Smooth muscle cell (in vitro differentiated cells): Measurements from ENCODE around the gene FGD3. TPM values are rescaled to one million over a fixed set of nuclear protein-coding genes. Genes with fewer than 3 reads are reported as not detected.

Source experiments
- DNase-seq: peaks from one replicate; lab custom pipeline; 2025; ENCODE audit not compliant: unreplicated experiment; lab: John Stamatoyannopoulos, UW
- H2AFZ ChIP-seq: fragments of 200-600 bp; sonication (generic); 2 replicates; pipeline ENCODE4 v1.6.0; 2016; ENCODE audit warnings: antibody characterized with exemption, low read depth, mild to moderate bottlenecking
- H3F3A ChIP-seq: fragments of 200-600 bp; sonication (generic); 2 replicates; pipeline ENCODE4 v1.6.0; 2017; ENCODE audit warnings: antibody characterized with exemption, low read depth
- H3K27ac ChIP-seq: fragments of 200-600 bp; sonication (generic); 2 replicates; pipeline ENCODE4 v1.5.1; 2016; ENCODE audit warnings: low read depth, mild to moderate bottlenecking
- H3K27me3 ChIP-seq: fragments of 200-600 bp; sonication (generic); 2 replicates; pipeline ENCODE4 v1.6.1; 2016; ENCODE audit warnings: low read depth, mild to moderate bottlenecking
- H3K36me3 ChIP-seq: fragments of 200-600 bp; sonication (generic); 2 replicates; pipeline ENCODE4 v1.5.1; 2016; ENCODE audit warnings: low read depth
- H3K4me1 ChIP-seq: fragments of 200-600 bp; sonication (generic); 2 replicates; pipeline ENCODE4 v1.5.1; 2016; ENCODE audit warnings: low read depth
- H3K4me2 ChIP-seq: fragments of 200-600 bp; sonication (generic); 2 replicates; pipeline ENCODE4 v1.6.0; 2016; ENCODE audit warnings: mild to moderate bottlenecking
- H3K4me3 ChIP-seq: fragments of 200-600 bp; sonication (generic); 2 replicates; pipeline ENCODE4 v1.5.1; 2016; ENCODE audit warnings: mild to moderate bottlenecking
- H3K79me2 ChIP-seq: fragments of 200-600 bp; sonication (generic); 2 replicates; pipeline ENCODE4 v1.6.0; 2016; ENCODE audit warnings: low read depth, mild to moderate bottlenecking
- H3K9ac ChIP-seq: fragments of 200-600 bp; sonication (generic); 2 replicates; pipeline ENCODE4 v1.6.0; 2016; ENCODE audit warnings: low read depth
- H3K9me3 ChIP-seq: fragments of 200-600 bp; sonication (generic); replicated peaks from 2 replicates; pipeline ENCODE4 v1.5.1; 2016; ENCODE audit warnings: low read depth
- H4K20me1 ChIP-seq: fragments of 200-600 bp; sonication (generic); 2 replicates; pipeline ENCODE4 v1.6.0; 2016; ENCODE audit warnings: low read depth
- WGBS: methylation state at CpG from one replicate; pipeline ENCODE4 v1.1.7; 2016; ENCODE audit warnings: low lambda C conversion rate; 5-methylcytosine and 5-hydroxymethylcytosine counted together
- polyA plus RNA-seq: library from polyadenylated mRNA; unstranded; fragments of >200 nt; fragmentation: Nextera tagmentation; extraction: Ambion mirVana; gene quantifications from 2 replicates; pipeline ENCODE4 v1.2.1, GENCODE V29; 2016
- total RNA-seq: library from RNA; depleted of rRNA; stranded (reverse); fragments of >200 nt; gene quantifications from 2 replicates; pipeline ENCODE4 v1.2.3, GENCODE V29; 2014
- TF ChIP-seq, protein P1 (sequence below): fragments of 200-600 bp; sonication (generic); IDR thresholded peaks from 2 replicates; pipeline ENCODE4 v1.5.1; 2017; ENCODE audit warnings: borderline replicate concordance, mild to moderate bottlenecking, antibody characterized with exemption; ENCODE audit not compliant: insufficient read depth, poor library complexity, severe bottlenecking

FGD3 gene
- total and polyA plus RNA-seq, 2 experiments from 2014 or later, result 1.1 to 2.1 TPM

DNA sequence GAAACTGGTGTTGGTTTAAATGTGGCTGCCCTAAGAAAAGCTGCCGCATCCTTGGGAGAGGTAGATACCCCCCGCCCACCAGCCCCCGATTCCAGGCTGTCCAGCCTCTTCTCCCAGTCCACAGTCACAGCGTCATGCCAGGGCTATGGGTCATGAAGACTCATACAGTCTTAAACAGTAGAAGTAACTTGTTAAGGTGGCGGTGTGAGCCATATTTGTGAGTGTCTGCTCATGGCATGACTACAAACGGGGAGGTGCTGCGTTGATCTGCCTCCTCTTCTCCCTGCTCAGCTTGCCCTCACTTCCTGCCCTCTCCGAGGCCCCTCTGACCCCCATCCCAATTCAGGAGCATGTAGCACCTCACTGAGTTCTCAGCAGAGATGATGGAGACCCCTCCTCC, 20.8 kb downstream of the FGD3 start:
- Histone ChIP-seq H2AFZ (no peak overlapping the region), H3F3A (no peaks in the 10 kb centered on the region), H3K4me2 (no peak overlapping the region), H3K9ac (no peak overlapping the region), H3K4me3 (no peak overlapping the region), H3K4me1 (peaks cover 7% of the 10 kb centered on the region), H3K27me3 (no peaks in the 10 kb centered on the region), H3K9me3 (no peaks in the 10 kb centered on the region), H4K20me1 (no peaks in the 10 kb centered on the region), H3K27ac (no peak overlapping the region), H3K36me3 (no peaks in the 10 kb centered on the region), H3K79me2 (no peaks in the 10 kb centered on the region)
- WGBS, result 94% methylated on average over 8 of the region's 8 CpGs
- no peak for DNase-seq
- TF ChIP-seq, protein P1, sequence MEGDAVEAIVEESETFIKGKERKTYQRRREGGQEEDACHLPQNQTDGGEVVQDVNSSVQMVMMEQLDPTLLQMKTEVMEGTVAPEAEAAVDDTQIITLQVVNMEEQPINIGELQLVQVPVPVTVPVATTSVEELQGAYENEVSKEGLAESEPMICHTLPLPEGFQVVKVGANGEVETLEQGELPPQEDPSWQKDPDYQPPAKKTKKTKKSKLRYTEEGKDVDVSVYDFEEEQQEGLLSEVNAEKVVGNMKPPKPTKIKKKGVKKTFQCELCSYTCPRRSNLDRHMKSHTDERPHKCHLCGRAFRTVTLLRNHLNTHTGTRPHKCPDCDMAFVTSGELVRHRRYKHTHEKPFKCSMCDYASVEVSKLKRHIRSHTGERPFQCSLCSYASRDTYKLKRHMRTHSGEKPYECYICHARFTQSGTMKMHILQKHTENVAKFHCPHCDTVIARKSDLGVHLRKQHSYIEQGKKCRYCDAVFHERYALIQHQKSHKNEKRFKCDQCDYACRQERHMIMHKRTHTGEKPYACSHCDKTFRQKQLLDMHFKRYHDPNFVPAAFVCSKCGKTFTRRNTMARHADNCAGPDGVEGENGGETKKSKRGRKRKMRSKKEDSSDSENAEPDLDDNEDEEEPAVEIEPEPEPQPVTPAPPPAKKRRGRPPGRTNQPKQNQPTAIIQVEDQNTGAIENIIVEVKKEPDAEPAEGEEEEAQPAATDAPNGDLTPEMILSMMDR, result no peak

DNA sequence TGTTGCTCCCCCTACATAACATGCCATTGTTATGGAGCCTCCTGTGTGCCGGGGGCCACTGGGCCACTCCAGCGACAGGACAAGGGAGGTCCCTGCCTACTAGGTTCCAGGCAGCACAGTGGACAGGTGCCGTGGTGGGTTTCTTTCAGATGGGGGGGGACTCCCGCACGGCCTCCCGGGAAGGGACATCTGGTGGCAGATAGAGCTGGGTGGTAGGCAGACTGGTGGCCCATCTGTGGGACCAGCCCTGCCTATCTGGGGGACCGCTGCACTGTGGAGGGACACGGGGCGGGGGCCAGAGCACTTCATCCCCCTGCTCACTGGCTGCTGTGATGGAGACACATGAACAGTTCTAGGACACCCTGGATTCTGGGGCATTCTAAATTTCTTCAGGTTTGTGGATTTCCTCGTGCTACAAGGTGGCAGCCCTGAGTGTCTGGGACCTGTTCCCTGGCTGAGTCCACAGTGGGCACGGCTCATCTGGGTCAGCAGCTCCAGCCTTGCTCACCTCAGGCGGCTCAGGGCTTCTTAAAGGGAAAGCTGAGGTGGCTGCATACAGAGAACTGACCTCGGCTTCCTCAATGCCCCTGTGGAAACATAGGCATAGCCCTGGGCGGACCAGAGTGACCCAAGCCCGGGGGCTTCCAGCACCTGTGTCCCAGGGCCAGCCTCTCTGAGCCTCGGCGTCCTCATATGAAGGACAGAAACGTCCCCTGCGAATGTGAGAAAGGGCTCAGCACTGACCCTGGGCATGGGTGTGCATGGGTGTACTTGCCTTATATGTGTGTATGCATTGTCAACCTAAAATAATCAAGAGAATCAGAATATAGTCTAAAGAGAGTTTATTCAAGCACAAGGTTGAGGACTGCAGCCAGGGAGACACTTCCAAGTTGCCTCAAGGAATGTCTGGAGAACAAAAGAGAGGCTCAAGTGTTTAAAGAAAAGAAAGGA, 22.5 kb downstream of the FGD3 start:
- Histone ChIP-seq H3K9me3 (no peaks in the 10 kb centered on the region), H3K79me2 (no peaks in the 10 kb centered on the region), H3K27me3 (no peaks in the 10 kb centered on the region), H4K20me1 (no peaks in the 10 kb centered on the region), H3K4me2 (no peak overlapping the region), H3K9ac (no peak overlapping the region), H3F3A (no peaks in the 10 kb centered on the region), H3K27ac (no peak overlapping the region), H2AFZ (no peak overlapping the region), H3K4me1 (peaks cover 7% of the 10 kb centered on the region), H3K36me3 (no peaks in the 10 kb centered on the region), H3K4me3 (no peak overlapping the region)
- WGBS, result 85% methylated on average over 19 of the region's 19 CpGs
- TF ChIP-seq, protein P1, result no peak
- no peak for DNase-seq

DNA sequence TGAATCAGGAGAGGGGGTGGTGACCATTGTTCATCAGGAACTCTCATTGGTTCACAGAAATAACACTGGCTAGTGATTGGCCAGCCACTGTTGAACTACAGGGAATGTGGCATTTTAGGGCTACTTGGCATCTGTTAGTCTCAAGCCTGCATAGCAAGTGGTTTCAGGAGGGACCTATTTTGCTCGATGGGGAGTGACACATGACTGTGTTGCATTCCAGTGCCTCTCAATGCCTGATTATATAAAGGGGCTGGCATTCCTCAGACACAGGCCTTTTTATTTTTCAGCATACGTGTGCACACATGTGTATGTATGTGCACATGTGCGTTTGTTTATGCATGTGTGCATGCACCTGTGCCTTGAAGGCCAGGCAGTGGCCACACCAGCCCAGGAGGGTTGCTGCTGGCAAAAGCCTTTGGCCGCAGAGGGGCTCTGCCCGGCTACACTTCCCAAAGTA, 23.2 kb downstream of the FGD3 start:
- no peak overlapping the region for H3K9ac ChIP-seq
- H3K27ac ChIP-seq, result no peak overlapping the region
- no peaks in the 10 kb centered on the region for H3K9me3 ChIP-seq
- no peaks in the 10 kb centered on the region for H3K36me3 ChIP-seq
- H3F3A ChIP-seq, result no peaks in the 10 kb centered on the region
- H2AFZ ChIP-seq, result no peak overlapping the region
- H3K27me3 ChIP-seq, result no peaks in the 10 kb centered on the region
- TF ChIP-seq, protein P1, result no peak
- H4K20me1 ChIP-seq, result no peaks in the 10 kb centered on the region
- H3K4me1 ChIP-seq, result peaks cover 7% of the 10 kb centered on the region
- 74% methylated on average over 5 of the region's 5 CpGs for WGBS
- DNase-seq, result no peak
- H3K79me2 ChIP-seq, result no peaks in the 10 kb centered on the region
- no peak overlapping the region for H3K4me2 ChIP-seq
- H3K4me3 ChIP-seq, result no peak overlapping the region
